ENCODE data around the gene BRSK2.

- TF ChIP-seq CTCF (IDR thresholded peaks at IDR 0.05; ENCODE audit: low read length) (no peak), EZH2 (IDR thresholded peaks at IDR 0.05; ENCODE audit: borderline replicate concordance, low read length) (no peak)
Observed at GRCh38 chr11:1414650-1415049, 24.9 kb downstream of the BRSK2 start.
